Measurements from ENCODE around the gene GIMAP8. TPM values are rescaled to one million over a fixed set of nuclear protein-coding genes. Genes with fewer than 3 reads are reported as not detected.

The GIMAP8 gene
- total and polyA plus RNA-seq, 10 donors: 10.9 to 96.0 (median 54.1) TPM

DNA sequence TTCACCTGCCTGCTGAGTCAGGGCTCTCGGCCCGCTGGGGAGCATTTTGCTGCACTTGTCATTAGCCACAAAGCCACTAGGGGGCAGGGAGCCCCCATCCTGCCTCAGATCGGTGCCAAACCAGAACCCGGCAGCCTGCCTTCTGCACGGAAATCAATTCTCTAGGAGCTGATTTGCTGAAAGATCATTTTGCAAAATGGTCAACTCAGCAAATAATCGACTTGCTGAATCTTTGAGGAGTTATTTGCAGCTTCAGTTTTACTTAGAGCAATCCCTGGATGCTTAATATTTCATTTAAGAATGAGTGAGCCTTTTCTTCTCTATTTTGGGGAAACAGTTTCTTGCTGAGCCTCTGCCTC lies 1.7 kb upstream of the GIMAP8 start:
- intact Hi-C loops (cut with DNase I; ENCODE audit: low total_unique reads): loop anchor here (2.0 kb wide), 1 partner anchor 308 kb away; no protein-coding TSS in a partner anchor
- Histone ChIP-seq H3K4me3 (peak overlapping the region in 2 of 8 donors; percentile 12 to 93), H3K27me3 (replicated peaks in 1 of 7) (no peaks in the 10 kb centered on the region), H3K9me3 (no peaks in the 10 kb centered on the region), H3K36me3 (peaks cover 0 to 7% (median 0%) of the 10 kb centered on the region in 6 donors), H3K27ac (peak overlapping the region; percentile 82 to 95 (median 91)), H3K4me1 (peaks cover 23 to 90% (median 66%) of the 10 kb centered on the region in 6 donors)
- peak; percentile 95 for DNase-seq
- WGBS, 5 donors: 0 to 1% (median 1%) methylated on average over 6 of the region's 6 CpGs
- TF ChIP-seq POLR2AphosphoS5 (IDR thresholded peaks at IDR 0.05) (peak; percentile 61 to 87 (median 81)), POLR2A (IDR thresholded peaks at IDR 0.05) (no peak)
- TF ChIP-seq, protein P1, sequence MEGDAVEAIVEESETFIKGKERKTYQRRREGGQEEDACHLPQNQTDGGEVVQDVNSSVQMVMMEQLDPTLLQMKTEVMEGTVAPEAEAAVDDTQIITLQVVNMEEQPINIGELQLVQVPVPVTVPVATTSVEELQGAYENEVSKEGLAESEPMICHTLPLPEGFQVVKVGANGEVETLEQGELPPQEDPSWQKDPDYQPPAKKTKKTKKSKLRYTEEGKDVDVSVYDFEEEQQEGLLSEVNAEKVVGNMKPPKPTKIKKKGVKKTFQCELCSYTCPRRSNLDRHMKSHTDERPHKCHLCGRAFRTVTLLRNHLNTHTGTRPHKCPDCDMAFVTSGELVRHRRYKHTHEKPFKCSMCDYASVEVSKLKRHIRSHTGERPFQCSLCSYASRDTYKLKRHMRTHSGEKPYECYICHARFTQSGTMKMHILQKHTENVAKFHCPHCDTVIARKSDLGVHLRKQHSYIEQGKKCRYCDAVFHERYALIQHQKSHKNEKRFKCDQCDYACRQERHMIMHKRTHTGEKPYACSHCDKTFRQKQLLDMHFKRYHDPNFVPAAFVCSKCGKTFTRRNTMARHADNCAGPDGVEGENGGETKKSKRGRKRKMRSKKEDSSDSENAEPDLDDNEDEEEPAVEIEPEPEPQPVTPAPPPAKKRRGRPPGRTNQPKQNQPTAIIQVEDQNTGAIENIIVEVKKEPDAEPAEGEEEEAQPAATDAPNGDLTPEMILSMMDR (IDR thresholded peaks at IDR 0.05 in 8 of 11, conservative IDR thresholded peaks at IDR 0.05 in 3 of 11): peak; percentile 93 to 98 (median 96)

DNA sequence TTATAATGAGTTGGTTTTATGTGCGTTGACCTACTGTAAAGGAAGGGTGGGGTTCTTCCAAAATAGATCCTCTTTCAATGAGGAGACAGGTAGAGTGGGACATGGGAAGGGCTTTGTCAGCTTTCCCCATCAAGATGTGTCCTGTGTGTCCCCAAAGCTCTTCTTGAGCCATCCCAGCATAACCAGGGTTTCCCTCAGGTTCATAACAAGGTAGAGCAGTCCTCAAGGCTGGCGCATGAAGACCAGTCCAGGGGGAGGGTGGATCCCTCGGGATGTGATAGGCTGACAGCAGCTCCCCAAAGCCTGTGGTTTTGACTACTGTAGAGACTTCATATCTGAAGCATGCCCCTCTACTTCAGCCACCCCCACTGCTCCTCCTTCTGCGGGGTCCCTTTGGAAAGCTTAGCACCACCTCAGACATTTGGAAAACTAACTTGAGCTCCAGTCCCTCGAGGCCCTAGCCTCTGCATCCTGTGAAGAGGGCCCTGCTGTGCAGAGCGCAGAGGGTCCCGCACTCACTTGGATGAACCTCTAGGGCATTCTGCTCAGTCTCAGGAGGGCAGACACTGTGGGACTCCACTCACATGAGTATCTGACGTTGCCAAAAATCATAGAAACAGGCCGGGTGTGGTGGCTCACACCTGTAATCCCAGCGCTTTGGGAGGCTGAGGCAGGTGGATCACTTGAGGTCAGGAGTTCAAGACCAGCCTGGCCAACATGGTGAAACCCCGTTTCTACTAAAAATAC lies 1.1 kb upstream of the GIMAP8 start:
- H3K4me1 ChIP-seq: peaks cover 23 to 96% (median 72%) of the 10 kb centered on the region in 6 donors
- no peaks in the 10 kb centered on the region for H3K27me3 ChIP-seq (replicated peaks in 1 of 7)
- 58 to 75% (median 73%) methylated on average over 7 to 11 of the region's 11 CpGs for WGBS, 5 donors
- peaks cover 0 to 9% (median 0%) of the 10 kb centered on the region in 6 donors for H3K36me3 ChIP-seq
- peak overlapping the region in 2 of 8 donors; percentile 67 to 93 for H3K4me3 ChIP-seq
- TF ChIP-seq POLR2AphosphoS5 (IDR thresholded peaks at IDR 0.05) (peak in 1 of 3 donors; percentile 19), POLR2A (IDR thresholded peaks at IDR 0.05) (no peak)
- TF ChIP-seq, protein P1 (IDR thresholded peaks at IDR 0.05 in 8 of 11, conservative IDR thresholded peaks at IDR 0.05 in 3 of 11): no peak
- no peak for DNase-seq
- intact Hi-C loops (cut with DNase I; ENCODE audit: low total_unique reads): loop anchor here (2.0 kb wide), 1 partner anchor 307 kb away; no protein-coding TSS in a partner anchor
- peak overlapping the region; percentile 82 to 95 (median 91) for H3K27ac ChIP-seq
- H3K9me3 ChIP-seq: no peaks in the 10 kb centered on the region

DNA sequence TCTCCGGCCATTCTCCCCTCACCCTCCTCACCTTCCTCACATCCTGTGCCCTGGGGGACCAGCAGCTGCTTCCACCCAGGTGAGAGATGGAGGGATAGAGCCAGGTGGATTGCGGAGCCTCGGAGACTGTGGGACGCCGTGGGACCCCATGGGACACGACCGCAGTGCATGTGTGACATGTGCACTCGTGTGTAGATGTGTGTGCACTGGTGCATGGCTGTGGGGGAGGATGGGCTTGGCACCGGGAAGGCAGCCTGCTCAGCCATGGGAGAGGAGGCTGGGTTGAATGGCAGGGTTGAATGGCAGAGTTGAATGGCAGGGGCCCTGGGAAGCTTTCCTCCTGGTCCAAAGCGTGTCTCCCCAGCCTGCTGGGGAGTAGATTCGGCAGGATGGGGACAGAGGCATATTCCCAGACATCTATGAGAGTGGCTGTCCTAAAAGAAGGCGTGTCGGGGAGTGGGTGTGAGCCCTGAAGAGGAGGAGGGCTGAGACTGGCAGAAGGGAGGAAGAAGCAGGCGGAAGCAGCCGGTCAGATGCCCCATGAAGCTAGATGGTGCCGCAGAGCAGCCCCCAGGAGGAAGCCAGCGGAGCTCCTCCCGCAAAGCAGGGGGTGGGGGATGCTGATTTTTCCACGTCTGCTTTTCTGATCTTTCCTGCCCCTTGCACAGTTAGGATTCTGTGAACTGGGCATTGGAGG lies 815 bp downstream of the GIMAP8 start:
- intact Hi-C loops (cut with DNase I; ENCODE audit: low total_unique reads): no loop called here
- H3K4me1 ChIP-seq: peaks cover 23 to 98% (median 75%) of the 10 kb centered on the region in 6 donors
- H3K27ac ChIP-seq: peak overlapping the region; percentile 82 to 95 (median 91)
- peak in 1 of 3 donors; percentile 15 for TF ChIP-seq POLR2A (IDR thresholded peaks at IDR 0.05)
- TF ChIP-seq, protein P1 (IDR thresholded peaks at IDR 0.05 in 8 of 11, conservative IDR thresholded peaks at IDR 0.05 in 3 of 11): peak in 4 of 11 experiments; percentile 4 to 31 (median 16)
- peak; percentile 83 to 93 (median 91) for TF ChIP-seq POLR2AphosphoS5 (IDR thresholded peaks at IDR 0.05)
- no peaks in the 10 kb centered on the region for H3K27me3 ChIP-seq (replicated peaks in 1 of 7)
- peaks cover 0 to 21% (median 0%) of the 10 kb centered on the region in 6 donors for H3K36me3 ChIP-seq
- peak overlapping the region; percentile 29 to 93 (median 72) for H3K4me3 ChIP-seq
- peak; percentile 94 for DNase-seq
- 9 to 19% (median 15%) methylated on average over 15 to 19 of the region's 19 CpGs for WGBS, 5 donors
- H3K9me3 ChIP-seq: peaks cover 0 to 7% (median 2%) of the 10 kb centered on the region in 8 donors
